K562 (cell line): Measurements from ENCODE around the gene MME. TPM values are rescaled to one million over a fixed set of nuclear protein-coding genes. Genes with fewer than 3 reads are reported as not detected.
A peak's percentile ranks its signal among the peaks of the same experiment; 100 is the strongest.

Experiments
- ATF6 ChIP-seq: sonication (generic); formaldehyde crosslinking; IDR thresholded peaks from 2 replicates; pipeline ENCODE4 v1.4.0; 2020; ENCODE audit warnings: mild to moderate bottlenecking, missing genetic modification reagents
- DMBX1 ChIP-seq: fragments of 250-450 bp; sonication (Bioruptor Pico); IDR thresholded peaks from 2 replicates; pipeline ENCODE4 v1.8.0; 2022; ENCODE audit warnings: inconsistent platforms, mild to moderate bottlenecking, moderate library complexity, borderline replicate concordance
- HINFP ChIP-seq: fragments of 450-650 bp; conservative IDR thresholded peaks from 2 replicates; pipeline ENCODE4 v1.6.1; 2016; ENCODE audit warnings: missing genetic modification characterization, low read depth, mild to moderate bottlenecking, control low read depth, missing compliant biosample characterization
- MLLT1 ChIP-seq, 2 experiments: fragments of 450-650 bp; IDR thresholded peaks; 2 replicates each; pipeline ENCODE4 v1.6.1; 2016
- NCOA2 ChIP-seq, 2 experiments: fragments of 450-650 bp; IDR thresholded peaks; 2 replicates each; pipeline ENCODE4 v1.6.1; 2018; ENCODE audit warnings: mild to moderate bottlenecking in 2 of 2, moderate library complexity in 1 of 2; ENCODE audit not compliant: partially characterized antibody in 2 of 2
- PPARD ChIP-seq: fragments of 250-450 bp; sonication (Bioruptor Pico); IDR thresholded peaks from 2 replicates; pipeline ENCODE4 v1.8.0; 2022; ENCODE audit warnings: inconsistent platforms, mild to moderate bottlenecking, moderate library complexity
- ZFP30 ChIP-seq: fragments of 250-450 bp; sonication (Bioruptor Pico); IDR thresholded peaks from 2 replicates; pipeline ENCODE4 v1.8.0; 2022; ENCODE audit warnings: moderate library complexity, mild to moderate bottlenecking, inconsistent platforms, borderline replicate concordance
- ZNF277 ChIP-seq: fragments of 250-450 bp; sonication (Bioruptor Pico); IDR thresholded peaks from 2 replicates; pipeline ENCODE4 v1.8.0; 2022; ENCODE audit warnings: inconsistent platforms, mild to moderate bottlenecking, moderate library complexity, borderline replicate concordance
- ZNF311 ChIP-seq: fragments of 250-450 bp; sonication (Bioruptor Pico); IDR thresholded peaks from 2 replicates; pipeline ENCODE4 v1.4.0; 2020; ENCODE audit warnings: mild to moderate bottlenecking, moderate library complexity
- ZNF584 ChIP-seq: fragments of 200-800 bp; sonication (Bioruptor generic); IDR thresholded peaks from 2 replicates; pipeline ENCODE4 v1.6.1; 2016; ENCODE audit warnings: low read depth, mild to moderate bottlenecking, missing genetic modification characterization, missing compliant biosample characterization
- ZNF589 ChIP-seq: fragments of 200-800 bp; sonication (Bioruptor generic); IDR thresholded peaks from 2 replicates; pipeline ENCODE4 v1.6.1; 2016; ENCODE audit warnings: low read depth, missing genetic modification characterization, missing compliant biosample characterization
- polyA plus RNA-seq, 8 experiments: library from polyadenylated mRNA; depleted of rRNA in 4 of 8; stranded (reverse) in 5 of 8; unstranded in 3 of 8; fragments of >200 nt; fragmentation: Nextera tagmentation in 2 of 8; fragmentation: Illumina TruSeq in 1 of 8; extraction: Ambion mirVana in 2 of 8; extraction: Trizol in 1 of 8; gene quantifications; 2 replicates each; pipeline versions ENCODE4 v1.2.1 to v1.2.3, GENCODE V29; 2011 to 2014; ENCODE audit warnings: inconsistent platforms in 1 of 8, missing spikeins in 1 of 8
- total RNA-seq, 7 experiments: library from RNA; depleted of rRNA in 6 of 7; stranded (reverse); fragments of >200 nt in 6 of 7; fragmentation: Illumina TruSeq in 2 of 7; extraction: Trizol in 2 of 7; gene quantifications; 2 replicates each; pipeline versions ENCODE4 v1.2.1 to v1.2.3, GENCODE V29; 2011 to 2021; ENCODE audit warnings: low replicate concordance in 1 of 7

Gene MME
- total and polyA plus RNA-seq, 9 of the 15 experiments (the other 6 are each of a cell fraction or from before 2014, with no cell fraction given), result 0.80 to 8.6 (median 2.5) TPM

- TF ChIP-seq ATF6 (CRISPR knock-in tag) (no peak), ZFP30 (CRISPR knock-in tag) (no peak), NCOA2 (IDR thresholded peaks at IDR 0.05; ENCODE audit: partially characterized antibody in 2 of 2) (no peak), DMBX1 (CRISPR knock-in tag) (peak; percentile 45; the same call in 1 of the 2 replicates), ZNF589 (CRISPR knock-in tag) (peak; percentile 79; the same call in 1 of the 2 replicates), HINFP (tag) (peak; percentile 81; the same call in 1 of the 2 replicates), ZNF584 (CRISPR knock-in tag) (0 out of 2 replicates have a peak, but pooled peaks have one; percentile 13), PPARD (CRISPR knock-in tag) (no peak), ZNF277 (CRISPR knock-in tag) (no peak), MLLT1 (IDR thresholded peaks at IDR 0.05) (no peak), ZNF311 (no peak)
These were observed 10.4 kb upstream of the MME start (continued) for GRCh38 chr3:155069729-155070128.
